CD4-positive, alpha-beta T cell treated with Interleukin-12 subunit alpha and Interleukin-12 subunit beta, for 1 hour (primary cell): Measurements from ENCODE around the gene SLC25A22.

ENCODE experiments used
- DNase-seq: peaks from one replicate; pipeline ENCODE4 v3.0.0-alpha.2; 2020

SLC25A22 gene

DNA sequence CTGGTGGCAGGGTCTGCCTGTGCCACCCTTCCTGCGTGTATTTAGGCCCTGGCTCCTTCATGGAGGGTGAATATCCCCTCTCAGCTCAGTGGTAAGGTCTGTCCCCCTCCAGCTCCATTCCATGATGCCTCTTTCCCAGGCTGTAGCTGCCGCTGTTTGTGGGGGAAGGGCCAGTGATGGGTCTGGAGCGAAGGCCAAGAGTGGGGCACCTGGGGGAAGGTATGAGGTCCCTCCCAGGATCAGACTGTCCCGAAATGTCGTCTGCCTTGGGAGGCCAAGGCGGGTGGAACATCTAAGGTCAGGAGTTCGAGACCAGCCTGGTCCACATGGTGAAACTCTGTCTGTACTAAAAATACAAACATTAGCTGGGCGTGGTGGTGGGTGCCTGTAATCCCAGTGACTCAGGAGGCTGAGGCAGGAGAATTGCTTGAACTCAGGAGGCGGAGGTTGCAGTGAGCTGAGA lies 35.8 kb upstream of the SLC25A22 start:
- no peak for DNase-seq

- DNase-seq, result peak; percentile 44
Measured at GRCh38 chr11:833114-833791, 35.2 kb upstream of the SLC25A22 start.

DNA sequence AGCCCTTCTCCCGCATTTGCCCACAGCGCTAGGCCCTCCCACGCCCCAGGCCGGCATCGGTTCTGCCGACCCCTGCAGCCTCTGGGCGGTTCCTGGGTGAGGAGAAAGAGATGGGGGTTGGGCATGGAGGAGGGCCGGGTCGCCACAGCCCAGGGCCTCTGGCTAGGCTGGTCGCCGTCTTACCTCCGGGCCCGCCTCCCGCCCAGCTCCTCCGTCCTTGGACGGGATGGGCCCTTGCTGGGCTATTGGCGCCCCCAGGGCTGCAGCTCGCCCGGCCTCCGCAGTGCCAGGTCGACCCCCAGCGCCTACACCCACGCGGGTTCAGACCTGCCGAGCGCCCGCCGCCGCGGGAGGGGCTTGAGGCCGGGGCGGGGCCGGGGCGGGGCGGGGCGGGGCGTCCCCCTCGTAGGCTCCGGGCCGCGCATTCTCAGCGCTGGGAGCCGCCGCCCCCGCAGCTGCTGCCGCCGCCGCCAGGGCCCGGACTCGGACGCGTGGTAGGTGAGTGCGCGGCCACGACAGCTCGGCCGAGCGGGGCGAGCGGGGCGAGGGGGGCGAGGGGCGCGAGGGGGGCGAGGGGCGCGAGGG lies 34.5 kb upstream of the SLC25A22 start, which contains the start of gene CD151:
CD151 (plus strand) TSS at position 424 of the 585 bp plus-strand sequence. CDS start 3,118 bp downstream, outside the sequence.
- DNase-seq, result peak; percentile 55

DNA sequence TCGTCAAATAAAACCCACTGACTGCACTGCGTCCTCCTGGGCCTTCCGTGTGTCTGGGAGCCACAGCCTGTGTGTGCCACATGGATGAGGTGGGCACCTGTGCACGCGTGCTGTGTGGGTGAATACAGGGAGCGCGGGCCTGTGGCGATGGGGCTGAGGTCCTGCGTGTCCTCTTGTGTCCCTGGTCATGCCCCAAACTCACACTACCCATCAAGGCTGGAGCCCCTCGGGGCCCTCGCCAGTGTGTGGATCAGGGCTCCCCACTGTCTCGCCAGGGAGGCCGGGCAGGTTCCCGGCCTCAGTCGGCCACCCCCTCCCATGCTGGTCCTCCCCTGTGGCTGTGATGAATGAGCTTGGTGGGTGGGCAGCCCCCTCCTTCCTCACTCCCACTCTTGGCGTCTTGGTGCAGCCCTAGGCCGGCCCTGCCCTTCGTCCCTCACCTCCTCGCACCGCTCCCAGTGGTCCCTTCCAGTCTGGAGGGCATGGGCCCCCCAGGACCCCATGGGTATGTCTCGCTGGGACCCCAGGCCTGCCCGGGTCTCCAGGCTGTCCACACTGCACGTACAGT lies 34.0 kb upstream of the SLC25A22 start:
- no peak for DNase-seq

DNA sequence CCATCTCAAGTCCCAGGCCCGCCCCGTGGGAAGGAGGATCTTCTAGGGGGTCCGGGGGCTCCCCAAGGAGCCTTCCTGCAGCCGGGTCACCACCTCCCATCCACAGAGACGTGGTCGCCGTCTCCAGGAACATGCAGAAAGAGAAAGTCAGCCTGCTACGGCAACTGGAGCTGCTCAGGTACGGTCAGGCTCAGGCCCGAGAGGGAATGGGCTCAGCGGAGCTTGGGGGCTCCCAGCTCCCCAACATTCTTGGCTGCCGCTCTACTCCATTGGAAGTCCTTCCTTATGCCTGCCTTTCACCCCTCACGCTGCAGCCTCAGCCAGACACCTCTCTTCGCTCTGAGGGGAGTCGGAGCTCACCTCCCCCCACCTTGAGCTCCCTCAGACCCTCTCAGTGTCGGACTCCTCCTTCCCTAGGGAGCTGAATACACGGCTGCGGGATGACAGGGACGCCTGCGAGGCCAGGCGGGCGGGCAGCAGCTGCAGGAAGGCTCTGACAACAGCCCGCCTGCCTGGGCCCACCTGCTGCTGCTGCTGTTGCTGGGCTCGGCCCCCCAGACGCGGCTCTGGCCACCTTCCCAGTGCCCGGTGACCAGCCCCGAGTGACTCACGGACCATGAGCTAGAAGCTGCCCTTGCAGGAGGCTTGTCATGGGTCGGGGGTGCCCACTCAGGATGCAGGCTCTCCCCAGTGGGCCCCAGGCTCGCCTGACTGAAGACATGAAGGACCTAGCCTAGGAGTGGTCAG lies 33.2 kb upstream of the SLC25A22 start:
- DNase-seq, result no peak

DNA sequence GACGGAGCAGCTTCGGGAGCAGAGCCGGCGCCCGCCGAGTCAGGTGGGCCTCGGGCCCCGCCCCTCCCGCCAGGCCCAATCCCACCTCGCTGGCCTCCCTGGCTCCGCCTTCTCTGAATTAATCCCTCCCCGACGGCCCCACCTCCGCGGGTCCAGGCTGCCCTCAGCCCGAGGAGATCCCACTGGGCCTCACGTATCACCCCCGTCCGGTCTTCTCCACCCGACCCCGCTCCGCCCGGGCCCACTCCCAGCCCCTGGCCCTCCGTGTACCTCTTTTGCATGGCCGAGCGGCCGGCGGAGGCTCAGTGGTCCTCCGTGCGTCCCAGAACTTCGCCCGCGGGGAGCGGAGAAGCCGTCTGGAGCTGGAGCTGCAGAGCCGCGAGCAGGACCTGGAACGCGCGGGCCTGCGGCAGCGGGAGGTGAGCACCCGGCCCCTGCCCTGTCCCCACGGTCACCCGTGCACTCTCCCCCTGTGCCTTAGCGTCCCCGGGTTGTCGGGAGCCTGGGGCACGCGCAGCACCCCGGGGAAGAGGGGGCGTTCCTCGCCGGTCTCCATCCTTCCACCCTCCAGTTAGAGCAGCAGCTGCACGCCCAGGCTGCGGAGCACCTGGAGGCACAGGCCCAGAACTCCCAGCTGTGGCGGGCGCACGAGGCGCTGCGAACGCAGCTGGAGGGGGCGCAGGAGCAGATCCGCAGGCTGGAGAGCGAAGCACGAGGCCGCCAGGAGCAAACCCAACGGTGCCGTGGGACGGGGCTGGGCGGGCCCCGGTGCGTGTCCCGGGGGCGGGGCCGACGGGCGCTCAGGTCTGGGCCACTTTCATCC lies 32.4 kb upstream of the SLC25A22 start:
- DNase-seq, result peak; percentile 71

DNA sequence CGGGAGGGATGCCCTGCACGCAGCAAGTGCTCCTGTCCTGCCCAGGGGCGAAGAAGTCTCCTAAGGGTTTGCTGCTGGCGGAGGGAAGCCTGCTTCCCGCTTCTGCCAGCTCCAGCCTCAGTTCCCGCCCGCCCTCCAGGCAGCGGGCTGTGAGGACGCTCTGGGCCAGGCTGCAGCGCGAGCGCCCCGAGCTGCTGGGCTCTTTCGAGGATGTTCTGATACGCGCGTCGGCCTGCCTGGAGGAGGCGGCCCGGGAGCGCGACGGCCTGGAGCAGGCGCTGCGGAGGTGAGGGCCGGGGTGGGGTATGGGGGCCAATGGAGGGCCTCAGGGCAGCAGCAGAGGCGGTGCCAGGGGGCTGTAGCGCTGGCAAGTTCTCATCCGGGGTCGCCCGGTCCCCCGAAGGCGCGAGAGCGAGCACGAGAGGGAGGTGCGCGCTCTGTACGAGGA lies 31.8 kb upstream of the SLC25A22 start:
- DNase-seq, result no peak

GRCh38 chr11:829176-829846 lies 31.2 kb upstream of the SLC25A22 start:
- DNase-seq, result no peak

GRCh38 chr11:828506-829175 lies 30.6 kb upstream of the SLC25A22 start:
- DNase-seq, result no peak

GRCh38 chr11:827897-828192 lies 29.8 kb upstream of the SLC25A22 start, which contains the start of gene CRACR2B:
Gene CRACR2B (plus strand): TSS chr11:827919. CDS start chr11:828608, 689 bp downstream.
- DNase-seq, result no peak

DNA sequence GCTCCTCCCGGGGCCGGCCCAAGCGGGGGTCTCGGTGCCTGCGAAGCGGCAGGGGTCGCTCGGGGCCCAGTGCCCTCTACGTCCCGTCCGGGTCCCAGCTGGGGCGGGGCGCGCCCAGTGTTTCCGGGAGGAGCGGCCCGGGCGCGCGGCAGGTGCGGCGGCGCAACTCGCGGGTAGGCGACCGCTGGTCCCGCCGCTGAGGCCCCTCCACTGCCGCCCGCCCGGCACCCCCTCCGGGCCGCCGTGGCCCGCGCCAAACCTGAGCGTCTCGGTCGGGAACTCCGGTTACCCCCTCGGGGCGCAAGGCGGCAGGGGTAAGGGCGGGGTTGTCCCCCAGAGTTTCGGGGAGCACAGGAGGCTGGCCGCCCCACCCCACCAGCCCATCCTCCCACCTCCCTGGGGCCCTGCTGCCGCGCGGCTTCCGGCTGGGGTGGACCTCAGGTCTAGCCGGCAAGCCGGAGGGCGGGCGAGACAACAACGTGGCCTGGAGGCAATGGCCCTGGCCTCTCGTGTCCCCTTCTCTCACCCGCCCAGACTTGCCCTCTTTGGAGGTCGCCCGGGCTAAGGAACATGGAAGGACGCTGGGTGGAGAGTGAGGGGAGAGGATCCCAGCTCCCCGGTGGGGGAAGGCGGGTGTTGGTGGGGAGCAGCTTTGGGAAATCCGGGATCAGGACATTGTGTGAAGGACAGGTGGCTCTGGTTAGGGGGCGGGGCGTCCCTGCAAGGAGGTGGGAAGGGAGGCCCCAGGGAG lies 29.2 kb upstream of the SLC25A22 start:
- no peak for DNase-seq

DNA sequence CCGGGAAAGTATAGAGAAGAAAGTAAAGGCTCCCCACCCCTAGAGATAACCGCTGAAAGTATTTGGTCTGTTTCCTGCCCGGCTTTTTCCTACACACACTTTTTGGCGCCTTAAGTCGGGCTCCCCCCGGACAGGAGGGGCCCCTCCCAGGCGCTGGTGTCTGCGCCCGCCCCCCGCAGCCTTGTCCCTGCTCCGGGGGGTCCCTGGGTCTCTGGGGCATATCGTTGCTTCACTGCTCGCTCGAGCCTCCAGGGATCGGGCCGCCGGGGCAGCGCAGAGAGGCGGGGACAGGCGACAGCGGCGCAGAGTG lies 28.7 kb upstream of the SLC25A22 start:
- no peak for DNase-seq

DNA sequence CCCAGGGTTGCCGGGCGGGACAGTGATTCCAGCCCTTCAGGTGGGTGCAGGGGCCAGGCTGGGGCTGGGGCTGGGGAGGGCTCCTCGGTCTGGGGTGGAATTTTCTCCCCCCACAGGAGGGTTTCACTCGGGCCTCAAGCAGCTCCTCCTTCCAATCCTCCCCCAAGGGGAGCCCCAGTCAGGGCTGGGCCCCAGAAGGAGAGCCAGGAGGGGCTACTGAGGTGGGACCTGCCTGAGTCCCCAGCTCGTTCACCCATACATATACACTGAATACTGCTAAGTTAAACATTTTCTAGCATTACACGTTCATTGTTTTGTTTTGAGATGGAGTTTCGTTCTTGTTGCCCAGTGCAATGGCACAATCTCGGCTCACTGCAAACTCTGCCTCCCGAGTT lies 28.1 kb upstream of the SLC25A22 start:
- no peak for DNase-seq

DNA sequence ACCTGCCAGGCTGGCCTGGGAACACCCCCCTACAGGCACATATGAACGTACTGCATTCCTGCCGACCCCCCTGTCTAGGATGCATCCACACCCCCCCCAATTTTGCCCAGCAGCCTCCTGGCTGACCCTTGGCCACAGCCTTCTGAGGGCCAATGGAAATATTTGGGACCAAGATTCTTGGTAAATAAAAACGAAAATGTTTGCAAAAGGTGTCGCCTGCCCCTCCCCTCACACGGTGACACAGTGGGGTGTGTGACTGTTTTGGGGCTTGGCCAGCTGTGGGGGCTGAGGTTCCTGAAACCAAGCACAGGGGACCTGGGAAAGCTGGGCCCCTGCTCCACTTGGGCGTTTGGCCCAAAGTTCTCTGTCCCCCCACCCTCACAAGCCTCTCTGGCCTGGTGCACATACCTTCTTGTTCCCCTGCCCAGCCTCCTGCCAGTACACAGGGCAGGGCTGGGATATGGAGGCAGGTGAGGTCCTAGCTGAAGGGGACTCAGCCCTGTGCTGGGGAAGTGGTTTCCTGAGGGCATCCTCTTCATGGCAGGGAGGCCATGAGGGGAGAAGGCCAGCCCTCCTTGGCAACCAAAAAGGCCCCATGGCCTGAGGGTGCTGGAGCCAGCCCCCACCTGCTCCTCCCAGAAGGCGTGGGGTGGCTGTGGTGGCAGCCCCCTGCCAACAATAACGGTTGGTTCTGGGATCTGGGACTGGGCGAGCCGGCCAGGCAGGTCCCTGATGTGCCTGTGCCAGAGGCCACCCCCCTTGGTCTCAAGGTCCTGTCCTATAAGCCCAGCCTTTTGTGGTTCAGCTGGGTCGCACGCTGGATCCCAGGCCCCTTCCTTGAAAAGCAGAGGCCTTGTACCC lies 27.5 kb upstream of the SLC25A22 start:
- no peak for DNase-seq

GRCh38 chr11:824942-825341 lies 26.9 kb upstream of the SLC25A22 start:
- no peak for DNase-seq

DNA sequence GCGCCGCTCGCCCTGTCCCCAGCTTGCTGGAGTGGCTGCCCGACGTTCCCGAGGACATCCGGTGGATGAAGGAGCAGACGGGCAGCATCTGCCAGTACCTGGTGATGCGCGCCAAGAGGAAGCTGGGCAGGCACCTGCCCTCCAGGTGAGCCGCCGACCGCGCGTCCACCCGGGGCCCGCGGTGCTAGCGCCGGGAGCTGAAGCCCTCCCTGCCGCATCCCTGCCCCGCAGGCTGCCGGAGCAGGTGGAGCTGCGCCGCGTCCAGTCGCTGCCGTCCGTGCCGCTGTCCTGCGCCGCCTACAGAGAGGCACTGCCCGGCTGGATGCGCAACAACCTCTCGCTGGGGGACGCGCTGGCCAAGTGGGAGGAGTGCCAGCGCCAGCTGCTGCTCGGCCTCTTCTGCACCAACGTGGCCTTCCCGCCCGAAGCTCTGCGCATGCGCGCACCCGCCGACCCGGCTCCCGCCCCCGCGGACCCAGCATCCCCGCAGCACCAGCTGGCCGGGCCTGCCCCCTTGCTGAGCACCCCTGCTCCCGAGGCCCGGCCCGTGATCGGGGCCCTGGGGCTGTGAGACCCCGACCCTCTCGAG lies 26.3 kb upstream of the SLC25A22 start:
- DNase-seq, result no peak

GRCh38 chr11:823441-824291 lies 25.6 kb upstream of the SLC25A22 start:
- DNase-seq, result no peak
